GM18498 (cell line): ENCODE measurements around the gene ESRRA.

Experiments
- ATAC-seq: cut with Tn5 transposase; IDR thresholded peaks from one replicate; pipeline ENCODE4 v1.9.1; 2021; ENCODE audit warnings: mild to moderate bottlenecking, moderate library complexity; ENCODE audit not compliant: unreplicated experiment

ESRRA gene

GRCh38 chr11:64291262-64291751 lies 14.0 kb upstream of the ESRRA start, which contains the start of gene KCNK4:
Gene KCNK4, plus strand, starts transcription at chr11:64291302. Its CDS starts 1,717 bp downstream, at chr11:64293019.
- ATAC-seq: no peak

- ATAC-seq: no peak
Observed at GRCh38 chr11:64291752-64292459, 13.4 kb upstream of the ESRRA start.

GRCh38 chr11:64292460-64293254 lies 12.7 kb upstream of the ESRRA start:
- ATAC-seq: no peak

GRCh38 chr11:64294774-64295173 lies 10.6 kb upstream of the ESRRA start:
- no peak for ATAC-seq

- no peak for ATAC-seq
Observed at GRCh38 chr11:64295760-64296159, 9.6 kb upstream of the ESRRA start.

GRCh38 chr11:64296236-64296635 lies 9.1 kb upstream of the ESRRA start:
- ATAC-seq: no peak

GRCh38 chr11:64296830-64297698 lies 8.3 kb upstream of the ESRRA start:
- ATAC-seq: no peak

GRCh38 chr11:64297699-64298358 lies 7.5 kb upstream of the ESRRA start:
- ATAC-seq: no peak

GRCh38 chr11:64298966-64299846 lies 6.1 kb upstream of the ESRRA start:
- no peak for ATAC-seq

GRCh38 chr11:64299847-64300648 lies 5.3 kb upstream of the ESRRA start, which contains the start of gene CATSPERZ:
Gene CATSPERZ, plus strand, starts transcription at chr11:64300358. Its CDS starts 53 bp downstream, at chr11:64300411.
- ATAC-seq: no peak

GRCh38 chr11:64303109-64304031 lies 2.0 kb upstream of the ESRRA start:
- ATAC-seq: no peak

GRCh38 chr11:64304032-64304315 lies 1.4 kb upstream of the ESRRA start:
- ATAC-seq: no peak

- peak; percentile 27 for ATAC-seq
Observed at GRCh38 chr11:64304316-64305072, 830 bp upstream of the ESRRA start.

GRCh38 chr11:64305691-64306562 lies 603 bp downstream of the ESRRA start:
- ATAC-seq: peak; percentile 18

- ATAC-seq: no peak
Observed at GRCh38 chr11:64306563-64306875, 1.2 kb downstream of the ESRRA start.

GRCh38 chr11:64306876-64307622 lies 1.7 kb downstream of the ESRRA start:
- ATAC-seq: no peak
